Motor neuron (in vitro differentiated cells): Measurements from ENCODE around the gene ONECUT1. TPM values are rescaled to one million over a fixed set of nuclear protein-coding genes. Genes with fewer than 3 reads are reported as not detected.

Experiments
- ATAC-seq, 8 experiments: fragments of 200-7000 bp; cut with Tn5 transposase; replicated peaks in 6 of 8; 2 replicates each; pipeline ENCODE4 v1.8.0; 2021; ENCODE audit warnings: mild to moderate bottlenecking in 8 of 8, moderate library complexity in 8 of 8
- H3K27ac ChIP-seq, 2 donors: fragments of 250-450 bp; sonication (Bioruptor Pico); 2 replicates each; pipeline ENCODE4 v1.9.0; 2021; ENCODE audit warnings: antibody characterized with exemption in 2 of 2, mild to moderate bottlenecking in 2 of 2, moderate library complexity in 1 of 2
- H3K4me1 ChIP-seq, 2 donors: fragments of 250-450 bp; sonication (Bioruptor Pico); replicated peaks in 1 of 2; 2 replicates each; pipeline ENCODE4 v1.6.1; 2021; ENCODE audit warnings: antibody characterized with exemption in 2 of 2, mild to moderate bottlenecking in 2 of 2, moderate library complexity in 1 of 2
- H3K4me3 ChIP-seq, 5 donors: fragments of 250-450 bp; sonication (Bioruptor Pico); 2 replicates each; pipeline ENCODE4 v1.9.0; 2021; ENCODE audit warnings: antibody characterized with exemption in 5 of 5, mild to moderate bottlenecking in 5 of 5, moderate library complexity in 4 of 5
- WGBS, 10 experiments: fragments of 450-650 bp; shearing (Covaris generic); methylation state at CpG; one replicate each; pipeline ENCODE4 v1.0.0; 2022; 5-methylcytosine and 5-hydroxymethylcytosine counted together
- in situ Hi-C, 9 experiments: fragments of 400-800 bp; cut with MboI; loops; one replicate each; pipeline ENCODE4 v1.15.0; 2021; ENCODE audit warnings: low sequenced_read_pairs in 9 of 9, low pct_unique_long_range_greater_than_20kb in 2 of 9; ENCODE audit not compliant: unreplicated experiment in 9 of 9
- total RNA-seq, 8 experiments: library from RNA; unstranded; fragments of 300-600 nt; gene quantifications; 2 replicates each; pipeline versions ENCODE4 v1.2.3 to v1.2.4, GENCODE V29; 2022

Gene ONECUT1
- total RNA-seq, 8 experiments from 2014 or later: 0.36 to 86.3 (median 13.3) TPM

- 0 to 80% (median 18%) methylated on average over 1 to 7 of the region's 28 CpGs; no CpG with 5 or more reads in 6 of the 10 experiments for WGBS, 10 experiments
- in situ Hi-C loops: loop anchor here in 6 of 9 experiments (25.0 kb wide), 4 partner anchors 401 to 926 kb away; no protein-coding TSS in a partner anchor
- no peak for ATAC-seq
- H3K4me1 ChIP-seq: peaks cover 8 to 23% of the 10 kb centered on the region in 2 donors
- H3K4me3 ChIP-seq: peak overlapping the region; percentile 46 to 86 (median 69)
- H3K27ac ChIP-seq: peak overlapping the region; percentile 89 to 93
Observed at GRCh38 chr15:52786436-52787122, 3.6 kb downstream of the ONECUT1 start.

- no peak for ATAC-seq
- Histone ChIP-seq H3K4me3 (peak overlapping the region; percentile 46 to 86 (median 69)), H3K27ac (peak overlapping the region; percentile 89 to 93), H3K4me1 (peaks cover 11 to 22% of the 10 kb centered on the region in 2 donors)
- in situ Hi-C loops: loop anchor here in 6 of 9 experiments (25.0 kb wide), 4 partner anchors 401 to 926 kb away; no protein-coding TSS in a partner anchor
- 0 to 26% (median 10%) methylated on average over 4 to 12 of the region's 27 CpGs; no CpG with 5 or more reads in 4 of the 10 experiments for WGBS, 10 experiments
Observed at GRCh38 chr15:52785672-52786406, 4.3 kb downstream of the ONECUT1 start.

- Histone ChIP-seq H3K4me3 (peak overlapping the region; percentile 46 to 86 (median 69)), H3K4me1 (peaks cover 17 to 25% of the 10 kb centered on the region in 2 donors), H3K27ac (peak overlapping the region; percentile 89 to 93)
- ATAC-seq: peak in 5 of 8 experiments; percentile 1 to 29 (median 19)
- WGBS, 10 experiments: 0 to 12% (median 0%) methylated on average over 3 to 15 of the region's 64 CpGs; no CpG with 5 or more reads in 6 of the 10 experiments
- in situ Hi-C loops: loop anchor here in 6 of 9 experiments (25.0 kb wide), 4 partner anchors 402 to 927 kb away; no protein-coding TSS in a partner anchor
Observed at GRCh38 chr15:52784799-52785671, 5.1 kb downstream of the ONECUT1 start.

DNA sequence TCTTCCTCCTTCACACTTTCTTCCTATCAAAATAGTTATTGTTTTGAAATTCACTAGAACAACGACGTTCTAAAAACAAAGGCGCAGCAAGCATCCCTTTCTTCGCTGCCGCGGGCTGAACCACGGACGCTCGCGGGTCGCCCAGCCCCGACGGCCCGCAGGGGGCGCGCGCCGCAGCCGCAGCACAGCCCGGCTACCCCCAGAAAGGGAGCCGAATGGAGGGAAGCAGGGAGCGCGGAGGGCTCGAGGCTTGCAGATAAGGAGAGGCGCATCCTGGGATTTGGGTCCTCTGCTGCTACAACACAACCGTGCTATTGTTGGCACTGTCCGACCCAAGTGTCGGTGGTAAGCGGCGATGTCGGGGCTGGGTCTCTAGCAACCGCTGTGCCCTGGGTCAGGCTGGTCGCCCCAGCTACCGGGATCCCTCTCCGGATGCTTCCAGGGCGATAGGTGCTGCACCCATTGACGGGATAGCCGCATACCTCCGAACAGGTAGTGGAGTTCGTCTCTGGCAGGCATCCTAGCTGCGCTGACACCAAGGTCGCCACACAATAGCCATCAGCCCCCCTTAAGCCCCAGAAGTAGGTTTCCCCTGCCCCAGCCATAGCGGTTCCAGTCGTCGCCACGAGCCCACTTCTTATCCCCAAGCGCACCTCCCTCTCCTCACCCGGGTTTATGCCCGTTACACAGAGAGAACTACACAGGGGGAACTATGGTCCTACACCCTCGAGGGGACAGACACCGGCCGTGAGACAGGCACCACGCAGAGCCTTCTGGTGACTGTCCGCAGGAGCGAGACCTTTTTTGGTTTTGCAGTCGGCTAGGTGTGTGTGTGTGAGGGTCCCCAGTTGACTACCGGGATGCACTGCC lies 6.0 kb downstream of the ONECUT1 start:
- Histone ChIP-seq H3K27ac (peak overlapping the region; percentile 89 to 93), H3K4me1 (peaks cover 25 to 28% of the 10 kb centered on the region in 2 donors), H3K4me3 (peak overlapping the region; percentile 46 to 86 (median 69))
- WGBS, 10 experiments: 0 to 20% (median 3%) methylated on average over 2 to 23 of the region's 57 CpGs; no CpG with 5 or more reads in 5 of the 10 experiments
- in situ Hi-C loops: loop anchor here in 6 of 9 experiments (25.0 kb wide), 4 partner anchors 403 to 928 kb away; no protein-coding TSS in a partner anchor
- ATAC-seq: peak in 6 of 8 experiments; percentile 64 to 81 (median 70)

GRCh38 chr15:52783191-52783829 lies 6.8 kb downstream of the ONECUT1 start:
- WGBS, 10 experiments: 0 to 39% (median 14%) methylated on average over 2 to 20 of the region's 34 CpGs; no CpG with 5 or more reads in 1 of the 10 experiments
- peak overlapping the region; percentile 46 to 86 (median 69) for H3K4me3 ChIP-seq
- H3K4me1 ChIP-seq: peaks cover 28 to 31% of the 10 kb centered on the region in 2 donors
- peak overlapping the region; percentile 89 to 93 for H3K27ac ChIP-seq
- ATAC-seq: peak in 6 of 8 experiments; percentile 15 to 61 (median 45)
- in situ Hi-C loops: loop anchor here in 6 of 9 experiments (25.0 kb wide), 4 partner anchors 404 to 929 kb away; no protein-coding TSS in a partner anchor

DNA sequence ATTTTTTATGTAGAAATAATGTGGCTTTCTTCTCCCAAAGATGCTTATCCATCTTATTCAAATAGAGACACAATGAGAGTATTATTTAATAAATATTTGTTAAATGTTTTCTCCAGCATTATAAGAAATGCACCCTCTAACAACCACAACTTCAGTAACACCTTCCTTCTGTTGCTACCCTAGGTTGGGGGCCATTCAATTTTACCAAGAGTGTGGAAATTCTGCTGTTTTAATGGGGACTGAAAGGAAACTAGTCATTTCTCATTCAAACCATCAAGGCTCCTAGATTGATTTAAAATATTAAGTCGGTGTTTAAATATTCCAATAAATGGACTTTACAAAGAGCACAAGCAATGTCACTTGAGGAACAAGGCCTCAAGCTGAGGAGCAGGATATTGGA lies 7.6 kb downstream of the ONECUT1 start:
- Histone ChIP-seq H3K4me3 (peak overlapping the region in 4 of 5 donors; percentile 51 to 86 (median 72)), H3K4me1 (peaks cover 28 to 36% of the 10 kb centered on the region in 2 donors), H3K27ac (peak overlapping the region; percentile 89 to 93)
- in situ Hi-C loops: loop anchor here in 6 of 9 experiments (25.0 kb wide), 4 partner anchors 405 to 930 kb away; no protein-coding TSS in a partner anchor
- WGBS, 10 experiments: 0 to 100% (median 33%) methylated on average over 1 of the region's 1 CpG; no CpG with 5 or more reads in 3 of the 10 experiments
- ATAC-seq: no peak

- peaks cover 18 to 45% of the 10 kb centered on the region in 2 donors for H3K4me1 ChIP-seq
- in situ Hi-C loops: loop anchor here in 6 of 9 experiments (25.0 kb wide), 4 partner anchors 407 to 932 kb away; no protein-coding TSS in a partner anchor
- H3K4me3 ChIP-seq: peak overlapping the region; percentile 6 to 75 (median 13)
- H3K27ac ChIP-seq: peak overlapping the region; percentile 22 to 65
- WGBS, 10 experiments: 0 to 13% (median 6%) methylated on average over 1 to 18 of the region's 18 CpGs
- ATAC-seq: peak; percentile 21 to 87 (median 52)
Observed at GRCh38 chr15:52780172-52780980, 9.8 kb downstream of the ONECUT1 start.

DNA sequence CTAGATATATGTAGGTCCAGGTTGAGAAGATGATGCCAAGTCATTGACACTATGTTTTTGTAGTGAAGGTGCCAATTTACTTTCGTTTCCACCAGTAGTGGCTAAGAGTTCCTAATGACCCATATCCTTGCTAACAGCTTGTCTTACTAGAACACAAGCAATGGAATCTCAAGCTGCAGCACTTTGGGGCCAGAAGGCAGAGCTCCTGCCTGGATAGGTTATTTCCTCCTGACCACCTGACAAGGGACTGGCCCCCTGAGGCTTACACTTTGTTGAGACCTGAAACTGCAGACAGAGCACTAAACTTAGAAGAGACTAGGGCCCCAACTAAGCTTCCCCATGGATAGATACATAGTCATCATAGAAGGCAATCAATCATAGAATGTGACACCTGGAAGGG lies 11.7 kb downstream of the ONECUT1 start:
- Histone ChIP-seq H3K27ac (no peak overlapping the region), H3K4me3 (no peak overlapping the region), H3K4me1 (peaks cover 14 to 54% of the 10 kb centered on the region in 2 donors)
- in situ Hi-C loops: loop anchor here in 6 of 9 experiments (25.0 kb wide), 4 partner anchors 409 to 934 kb away; no protein-coding TSS in a partner anchor
- ATAC-seq: no peak
- 0 to 100% (median 60%) methylated on average over 1 of the region's 1 CpG; no CpG with 5 or more reads in 3 of the 10 experiments for WGBS, 10 experiments

- no peak for ATAC-seq
- 0 to 92% (median 82%) methylated on average over 1 to 3 of the region's 5 CpGs; no CpG with 5 or more reads in 3 of the 10 experiments for WGBS, 10 experiments
- in situ Hi-C loops: loop anchor here in 1 of 9 experiments (25.0 kb wide), 1 partner anchor 940 kb away; no protein-coding TSS in a partner anchor
Observed at GRCh38 chr15:52772766-52773165, 17.4 kb downstream of the ONECUT1 start.

DNA sequence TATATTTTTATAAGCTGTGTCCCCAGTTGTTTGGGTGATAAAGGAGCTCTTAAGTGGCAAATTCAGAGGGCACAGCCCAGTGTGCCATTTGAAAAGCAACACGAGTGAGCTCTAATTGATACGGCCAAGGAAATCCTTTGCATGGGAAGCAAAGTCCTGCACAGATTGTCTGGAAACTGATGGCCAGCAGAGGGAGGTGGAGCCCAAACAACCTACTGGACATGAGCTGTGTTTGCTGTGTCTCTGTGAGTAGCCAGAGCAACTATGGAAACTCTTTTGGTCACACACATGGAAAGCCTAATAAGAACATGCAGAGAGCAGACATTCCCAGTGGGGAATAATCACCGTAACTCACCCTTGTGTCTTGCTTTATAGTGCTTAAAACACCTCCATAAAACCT lies 24.4 kb downstream of the ONECUT1 start:
- ATAC-seq: peak; percentile 35 to 73 (median 56)
- Histone ChIP-seq H3K4me1 (peaks cover 3 to 10% of the 10 kb centered on the region in 2 donors), H3K4me3 (no peak overlapping the region), H3K27ac (no peak overlapping the region)
- in situ Hi-C loops: loop anchor here in 1 of 9 experiments (25.0 kb wide), 1 partner anchor 947 kb away; no protein-coding TSS in a partner anchor
- WGBS, 10 experiments: 0 to 100% (median 82%) methylated on average over 1 to 3 of the region's 3 CpGs; no CpG with 5 or more reads in 4 of the 10 experiments

More at GRCh38 chr15:52772766-52773165, 17.4 kb downstream of the ONECUT1 start:
- Histone ChIP-seq H3K4me3 (no peak overlapping the region), H3K27ac (no peak overlapping the region), H3K4me1 (peaks cover 2 to 29% of the 10 kb centered on the region in 2 donors)
